Activated CD4-positive, CD25-positive, alpha-beta regulatory T cell treated with anti-CD3 and anti-CD28 coated beads, Interleukin-2, amount 50 U/mL, for 72 hours (primary cell): Measurements from ENCODE around the gene ZACN.
"Not testable (repeated sequence)": the region's sequence is repeated elsewhere in the genome, so short reads cannot be mapped to it uniquely, and the experiment has no call there.

Experiments
- DNase-seq: peaks from one replicate; pipeline ENCODE4 v3.0.0; 2021

The ZACN gene

GRCh38 chr17:76054112-76054476 is 24.9 kb upstream of the ZACN start:
- DNase-seq: no peak

GRCh38 chr17:76056882-76057281 is 22.1 kb upstream of the ZACN start:
- DNase-seq: no peak

- DNase-seq: not testable (repeated sequence)
These were observed 20.7 kb upstream of the ZACN start for GRCh38 chr17:76058264-76058663.

- DNase-seq: no peak
These were observed 15.0 kb upstream of the ZACN start for GRCh38 chr17:76063875-76064546.

GRCh38 chr17:76065775-76066174 is 13.2 kb upstream of the ZACN start:
- DNase-seq: no peak

GRCh38 chr17:76071531-76072147 is 7.3 kb upstream of the ZACN start:
- peak; percentile 62 for DNase-seq

GRCh38 chr17:76072148-76072858 is 6.7 kb upstream of the ZACN start, which contains the start of gene SRP68:
Gene SRP68 (minus strand): TSS chr17:76072517. CDS start chr17:76072491, 26 bp downstream.
- peak; percentile 87 for DNase-seq

GRCh38 chr17:76074390-76075363 is 4.3 kb upstream of the ZACN start, which contains the start of gene GALR2:
Gene GALR2 (plus strand): TSS chr17:76074781. CDS start chr17:76074884, 103 bp downstream.
- no peak for DNase-seq

GRCh38 chr17:76075364-76076145 is 3.4 kb upstream of the ZACN start:
- no peak for DNase-seq

GRCh38 chr17:76076146-76076764 is 2.7 kb upstream of the ZACN start:
- DNase-seq: no peak

- no peak for DNase-seq
These were observed 2.0 kb upstream of the ZACN start for GRCh38 chr17:76076765-76077583.

GRCh38 chr17:76077584-76078110 is 1.3 kb upstream of the ZACN start:
- no peak for DNase-seq

- not testable (repeated sequence) for DNase-seq
These were observed 612 bp upstream of the ZACN start for GRCh38 chr17:76078370-76078769.

- no peak for DNase-seq
These were observed 563 bp downstream of the ZACN start for GRCh38 chr17:76079535-76079955.

GRCh38 chr17:76079956-76080767 is 1.2 kb downstream of the ZACN start:
- DNase-seq: no peak

GRCh38 chr17:76080768-76081287 is 1.8 kb downstream of the ZACN start:
- DNase-seq: no peak

GRCh38 chr17:76081295-76082210 is 2.6 kb downstream of the ZACN start:
- DNase-seq: no peak
